Neural cell (in vitro differentiated cells): ENCODE data around the gene BLMH. TPM values are rescaled to one million over a fixed set of nuclear protein-coding genes. Genes with fewer than 3 reads are reported as not detected.

Experiments
- H2AFZ ChIP-seq: fragments of 200-600, 300-800 bp; sonication (generic), shearing (Covaris generic); 2 replicates; pipeline ENCODE4 v1.6.0; 2014; ENCODE audit warnings: low read depth, mild to moderate bottlenecking, antibody characterized with exemption, low read length, moderate library complexity
- H3F3A ChIP-seq: fragments of 200-600 bp; shearing (Covaris generic); 2 replicates; pipeline ENCODE4 v1.6.1; 2016; ENCODE audit warnings: mild to moderate bottlenecking, moderate library complexity, mixed read lengths, antibody characterized with exemption, low read length; ENCODE audit not compliant: insufficient read depth, poor library complexity, severe bottlenecking
- H3K27ac ChIP-seq: fragments of 200-600, 300-800 bp; sonication (generic), shearing (Covaris generic); 2 replicates; pipeline ENCODE4 v1.5.1; 2014; ENCODE audit warnings: mild to moderate bottlenecking, low read length, moderate library complexity
- H3K27me3 ChIP-seq: fragments of 300-800, 200-600 bp; sonication (generic), shearing (Covaris generic); 2 replicates; pipeline ENCODE4 v1.6.0; 2014; ENCODE audit warnings: mild to moderate bottlenecking, low read depth, low read length, moderate library complexity; ENCODE audit not compliant: insufficient read depth
- H3K36me3 ChIP-seq: fragments of 300-800, 200-600 bp; sonication (generic), shearing (Covaris generic); 2 replicates; pipeline ENCODE4 v1.5.1; 2014; ENCODE audit warnings: mild to moderate bottlenecking, antibody characterized with exemption, low read length, moderate library complexity; ENCODE audit not compliant: insufficient read depth
- H3K4me2 ChIP-seq: fragments of 300-800, 200-600 bp; sonication (generic), shearing (Covaris generic); 2 replicates; pipeline ENCODE4 v1.6.0; 2014; ENCODE audit warnings: mild to moderate bottlenecking, low read length
- H3K4me3 ChIP-seq: fragments of 300-800, 200-600 bp; sonication (generic), shearing (Covaris generic); 2 replicates; pipeline ENCODE4 v1.5.1; 2014; ENCODE audit warnings: mild to moderate bottlenecking, low read length, moderate library complexity
- H3K79me2 ChIP-seq: fragments of 200-600 bp; shearing (Covaris generic); replicated peaks from 2 replicates; pipeline ENCODE4 v1.6.0; 2014; ENCODE audit warnings: mild to moderate bottlenecking, low read length, moderate library complexity; ENCODE audit not compliant: insufficient read depth
- H3K9ac ChIP-seq: fragments of 300-800, 200-600 bp; sonication (generic), shearing (Covaris generic); 2 replicates; pipeline ENCODE4 v1.6.1; 2016; ENCODE audit warnings: mild to moderate bottlenecking, low read length, mixed read lengths
- H3K9me2 ChIP-seq: fragments of 200-600 bp; shearing (Covaris generic); 2 replicates; pipeline ENCODE4 v1.6.1; 2016; ENCODE audit warnings: mild to moderate bottlenecking, low read length, mixed read lengths; ENCODE audit not compliant: insufficient read depth
- H3K9me3 ChIP-seq: fragments of 200-600, 300-800 bp; sonication (generic), shearing (Covaris generic); 2 replicates; pipeline ENCODE4 v1.6.1; 2016; ENCODE audit warnings: mild to moderate bottlenecking, mixed run types, low read length, moderate library complexity, mixed read lengths
- H4K20me1 ChIP-seq: fragments of 200-600 bp; shearing (Covaris generic); 2 replicates; pipeline ENCODE4 v1.6.1; 2016; ENCODE audit warnings: mild to moderate bottlenecking, mixed run types; ENCODE audit not compliant: insufficient read depth
- EP300 ChIP-seq: fragments of 450-650 bp; conservative IDR thresholded peaks from 2 replicates; pipeline ENCODE4 v1.6.1; 2014; ENCODE audit warnings: antibody characterized with exemption, mild to moderate bottlenecking, moderate library complexity; ENCODE audit not compliant: poor library complexity, severe bottlenecking
- EZH2 ChIP-seq: fragments of 200-600, 300-800 bp; shearing (Covaris generic), sonication (generic); IDR thresholded peaks from 2 replicates; pipeline ENCODE4 v1.6.1; 2014; ENCODE audit warnings: antibody characterized with exemption, low read length, borderline replicate concordance, mild to moderate bottlenecking; ENCODE audit not compliant: insufficient read depth, poor library complexity, severe bottlenecking
- MXI1 ChIP-seq: fragments of 450-650 bp; conservative IDR thresholded peaks from 2 replicates; pipeline ENCODE4 v1.6.1; 2014; ENCODE audit warnings: antibody characterized with exemption, mild to moderate bottlenecking; ENCODE audit not compliant: poor library complexity, severe bottlenecking
- POLR2AphosphoS5 ChIP-seq: IDR thresholded peaks from 2 replicates; pipeline ENCODE4 v1.6.1; 2012
- RAD21 ChIP-seq: fragments of 450-650 bp; conservative IDR thresholded peaks from 2 replicates; pipeline ENCODE4 v1.6.1; 2014; ENCODE audit warnings: antibody characterized with exemption, mild to moderate bottlenecking, moderate library complexity
- SMC3 ChIP-seq: fragments of 450-650 bp; conservative IDR thresholded peaks from 2 replicates; pipeline ENCODE4 v1.6.1; 2014; ENCODE audit warnings: antibody characterized with exemption, mild to moderate bottlenecking, moderate library complexity; ENCODE audit not compliant: poor library complexity
- TAF1 ChIP-seq: IDR thresholded peaks from 2 replicates; pipeline ENCODE4 v1.6.1; 2012; ENCODE audit warnings: low read depth
- polyA plus RNA-seq: library from polyadenylated mRNA; depleted of rRNA; stranded (reverse); fragments of >200 nt; gene quantifications from 2 replicates; pipeline ENCODE4 v1.2.3, GENCODE V29; 2014
- TF ChIP-seq, protein P1 (sequence below): fragments of 450-650 bp; IDR thresholded peaks from 2 replicates; pipeline ENCODE4 v1.5.1; 2014; ENCODE audit warnings: antibody characterized with exemption, mild to moderate bottlenecking, moderate library complexity; ENCODE audit not compliant: poor library complexity, severe bottlenecking
- TF ChIP-seq, protein P2 (sequence below): IDR thresholded peaks from 2 replicates; pipeline ENCODE4 v1.6.1; 2012; ENCODE audit warnings: borderline replicate concordance

Gene BLMH
- polyA plus RNA-seq, 1 donor from 2014 or later = 44.3 TPM

- no peaks in the 10 kb centered on the region for H3K79me2 ChIP-seq
- H3K27me3 ChIP-seq = no peaks in the 10 kb centered on the region
- H3K27ac ChIP-seq = no peak overlapping the region
- H2AFZ ChIP-seq = no peak overlapping the region
- no peak overlapping the region for H3K4me2 ChIP-seq
- TF ChIP-seq MXI1 = no peak
- no peak for TF ChIP-seq SMC3
- TF ChIP-seq, protein P1, sequence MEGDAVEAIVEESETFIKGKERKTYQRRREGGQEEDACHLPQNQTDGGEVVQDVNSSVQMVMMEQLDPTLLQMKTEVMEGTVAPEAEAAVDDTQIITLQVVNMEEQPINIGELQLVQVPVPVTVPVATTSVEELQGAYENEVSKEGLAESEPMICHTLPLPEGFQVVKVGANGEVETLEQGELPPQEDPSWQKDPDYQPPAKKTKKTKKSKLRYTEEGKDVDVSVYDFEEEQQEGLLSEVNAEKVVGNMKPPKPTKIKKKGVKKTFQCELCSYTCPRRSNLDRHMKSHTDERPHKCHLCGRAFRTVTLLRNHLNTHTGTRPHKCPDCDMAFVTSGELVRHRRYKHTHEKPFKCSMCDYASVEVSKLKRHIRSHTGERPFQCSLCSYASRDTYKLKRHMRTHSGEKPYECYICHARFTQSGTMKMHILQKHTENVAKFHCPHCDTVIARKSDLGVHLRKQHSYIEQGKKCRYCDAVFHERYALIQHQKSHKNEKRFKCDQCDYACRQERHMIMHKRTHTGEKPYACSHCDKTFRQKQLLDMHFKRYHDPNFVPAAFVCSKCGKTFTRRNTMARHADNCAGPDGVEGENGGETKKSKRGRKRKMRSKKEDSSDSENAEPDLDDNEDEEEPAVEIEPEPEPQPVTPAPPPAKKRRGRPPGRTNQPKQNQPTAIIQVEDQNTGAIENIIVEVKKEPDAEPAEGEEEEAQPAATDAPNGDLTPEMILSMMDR = no peak
- TF ChIP-seq RAD21 = no peak
- no peak for TF ChIP-seq EZH2
- no peak for TF ChIP-seq TAF1
- TF ChIP-seq, protein P2, sequence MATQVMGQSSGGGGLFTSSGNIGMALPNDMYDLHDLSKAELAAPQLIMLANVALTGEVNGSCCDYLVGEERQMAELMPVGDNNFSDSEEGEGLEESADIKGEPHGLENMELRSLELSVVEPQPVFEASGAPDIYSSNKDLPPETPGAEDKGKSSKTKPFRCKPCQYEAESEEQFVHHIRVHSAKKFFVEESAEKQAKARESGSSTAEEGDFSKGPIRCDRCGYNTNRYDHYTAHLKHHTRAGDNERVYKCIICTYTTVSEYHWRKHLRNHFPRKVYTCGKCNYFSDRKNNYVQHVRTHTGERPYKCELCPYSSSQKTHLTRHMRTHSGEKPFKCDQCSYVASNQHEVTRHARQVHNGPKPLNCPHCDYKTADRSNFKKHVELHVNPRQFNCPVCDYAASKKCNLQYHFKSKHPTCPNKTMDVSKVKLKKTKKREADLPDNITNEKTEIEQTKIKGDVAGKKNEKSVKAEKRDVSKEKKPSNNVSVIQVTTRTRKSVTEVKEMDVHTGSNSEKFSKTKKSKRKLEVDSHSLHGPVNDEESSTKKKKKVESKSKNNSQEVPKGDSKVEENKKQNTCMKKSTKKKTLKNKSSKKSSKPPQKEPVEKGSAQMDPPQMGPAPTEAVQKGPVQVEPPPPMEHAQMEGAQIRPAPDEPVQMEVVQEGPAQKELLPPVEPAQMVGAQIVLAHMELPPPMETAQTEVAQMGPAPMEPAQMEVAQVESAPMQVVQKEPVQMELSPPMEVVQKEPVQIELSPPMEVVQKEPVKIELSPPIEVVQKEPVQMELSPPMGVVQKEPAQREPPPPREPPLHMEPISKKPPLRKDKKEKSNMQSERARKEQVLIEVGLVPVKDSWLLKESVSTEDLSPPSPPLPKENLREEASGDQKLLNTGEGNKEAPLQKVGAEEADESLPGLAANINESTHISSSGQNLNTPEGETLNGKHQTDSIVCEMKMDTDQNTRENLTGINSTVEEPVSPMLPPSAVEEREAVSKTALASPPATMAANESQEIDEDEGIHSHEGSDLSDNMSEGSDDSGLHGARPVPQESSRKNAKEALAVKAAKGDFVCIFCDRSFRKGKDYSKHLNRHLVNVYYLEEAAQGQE = no peak
- TF ChIP-seq EP300 = no peak
- no peaks in the 10 kb centered on the region for H3F3A ChIP-seq
- H3K36me3 ChIP-seq = no peaks in the 10 kb centered on the region
- H3K9me3 ChIP-seq = no peaks in the 10 kb centered on the region
- H3K9ac ChIP-seq = no peak overlapping the region
- H3K4me3 ChIP-seq = no peak overlapping the region
- no peaks in the 10 kb centered on the region for H3K9me2 ChIP-seq
- H4K20me1 ChIP-seq = no peaks in the 10 kb centered on the region
Measured at GRCh38 chr17:30321314-30321713, 29.6 kb upstream of the BLMH start.

- H3K27me3 ChIP-seq = no peaks in the 10 kb centered on the region
- no peak for TF ChIP-seq SMC3
Measured at GRCh38 chr17:30318155-30318554, 26.4 kb upstream of the BLMH start.

DNA sequence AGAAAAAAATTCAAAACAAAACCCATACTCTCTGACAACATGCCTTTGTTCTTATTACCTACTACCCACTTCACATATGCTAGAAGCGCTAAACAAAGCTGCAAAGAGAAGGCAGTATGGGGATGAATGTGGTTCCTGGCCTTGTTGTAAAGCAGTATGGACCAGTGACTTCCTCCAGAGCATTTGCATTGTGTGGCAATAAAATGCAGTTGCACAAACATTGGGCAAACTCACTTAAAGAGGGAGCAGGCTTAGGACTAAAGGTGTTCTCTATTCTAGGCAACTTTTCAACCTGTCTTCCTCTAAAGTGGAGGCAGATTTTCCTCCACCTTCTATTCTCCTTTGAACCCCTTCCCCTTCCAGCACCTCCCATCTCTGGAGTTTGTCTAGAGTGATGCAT is 25.0 kb upstream of the BLMH start:
- no peaks in the 10 kb centered on the region for H3F3A ChIP-seq
- no peaks in the 10 kb centered on the region for H4K20me1 ChIP-seq
- no peaks in the 10 kb centered on the region for H3K9me2 ChIP-seq
- no peak overlapping the region for H2AFZ ChIP-seq
- no peaks in the 10 kb centered on the region for H3K79me2 ChIP-seq
- no peak overlapping the region for H3K4me3 ChIP-seq
- H3K9me3 ChIP-seq = no peaks in the 10 kb centered on the region
- no peak overlapping the region for H3K9ac ChIP-seq
- TF ChIP-seq RAD21 (no peak), POLR2AphosphoS5 (no peak), MXI1 (no peak)
- TF ChIP-seq, protein P2 = no peak
- H3K4me2 ChIP-seq = no peak overlapping the region
- no peaks in the 10 kb centered on the region for H3K36me3 ChIP-seq
- no peak overlapping the region for H3K27ac ChIP-seq
- H3K27me3 ChIP-seq = no peaks in the 10 kb centered on the region

More at GRCh38 chr17:30318155-30318554, 26.4 kb upstream of the BLMH start:
- Histone ChIP-seq H3K9ac (no peak overlapping the region), H3K36me3 (no peaks in the 10 kb centered on the region), H3K9me3 (no peaks in the 10 kb centered on the region), H3K9me2 (no peaks in the 10 kb centered on the region), H3K79me2 (no peaks in the 10 kb centered on the region), H3F3A (no peaks in the 10 kb centered on the region), H3K4me3 (no peak overlapping the region), H2AFZ (no peak overlapping the region), H4K20me1 (no peaks in the 10 kb centered on the region), H3K27ac (no peak overlapping the region), H3K4me2 (no peak overlapping the region)
